Activated CD8-positive, alpha-beta memory T cell treated with anti-CD3 and anti-CD28 coated beads, Interleukin-2, amount 10 ng/mL, durations not matched to agents 7 days and 5 days (primary cell): ENCODE data around the gene ADCY1. TPM values are rescaled to one million over a fixed set of nuclear protein-coding genes. Genes with fewer than 3 reads are reported as not detected.
A peak's percentile ranks its signal among the peaks of the same experiment; 100 is the strongest.
"Not testable (repeated sequence)": the region's sequence is repeated elsewhere in the genome, so short reads cannot be mapped to it uniquely, and the experiment has no call there.

Experiments
- ATAC-seq: fragments of 150-1000 bp; cut with Tn5 transposase; one replicate; pipeline ENCODE4 v1.10.0; 2021; ENCODE audit warnings: moderate library complexity
- CTCF ChIA-PET: fragments of 350-600 bp; sonication (Branson Sonifier 250); formaldehyde crosslinking; loops from one replicate; lab custom pipeline; 2021; ENCODE audit warnings: antibody characterized with exemption; lab: Charles Lee
- DNase-seq: peaks from one replicate; pipeline ENCODE4 v3.0.0-alpha.2; 2020
- H3K27ac Mint-ChIP-seq: one replicate; pipeline ENCODE4 v1.8.0; 2021; ENCODE audit warnings: mild to moderate bottlenecking, mixed read lengths
- H3K27me3 Mint-ChIP-seq: one replicate; pipeline ENCODE4 v1.8.0; 2021; ENCODE audit warnings: mixed read lengths
- H3K36me3 Mint-ChIP-seq: one replicate; pipeline ENCODE4 v1.8.0; 2021; ENCODE audit warnings: mild to moderate bottlenecking, mixed read lengths
- H3K4me1 Mint-ChIP-seq: one replicate; pipeline ENCODE4 v1.8.0; 2021; ENCODE audit warnings: mixed read lengths
- H3K4me3 Mint-ChIP-seq: one replicate; pipeline ENCODE4 v1.8.0; 2021; ENCODE audit warnings: mild to moderate bottlenecking, moderate library complexity, mixed read lengths
- H3K9me3 Mint-ChIP-seq: one replicate; pipeline ENCODE4 v1.8.0; 2022; ENCODE audit warnings: low read depth, mixed read lengths
- total RNA-seq, 2 experiments: library from RNA; stranded (reverse); gene quantifications; one replicate each; pipeline ENCODE4 v1.2.3, GENCODE V29; 2021

ADCY1 gene
- total RNA-seq, 2 experiments from 2014 or later, result 1.3 to 6.7 TPM

DNA sequence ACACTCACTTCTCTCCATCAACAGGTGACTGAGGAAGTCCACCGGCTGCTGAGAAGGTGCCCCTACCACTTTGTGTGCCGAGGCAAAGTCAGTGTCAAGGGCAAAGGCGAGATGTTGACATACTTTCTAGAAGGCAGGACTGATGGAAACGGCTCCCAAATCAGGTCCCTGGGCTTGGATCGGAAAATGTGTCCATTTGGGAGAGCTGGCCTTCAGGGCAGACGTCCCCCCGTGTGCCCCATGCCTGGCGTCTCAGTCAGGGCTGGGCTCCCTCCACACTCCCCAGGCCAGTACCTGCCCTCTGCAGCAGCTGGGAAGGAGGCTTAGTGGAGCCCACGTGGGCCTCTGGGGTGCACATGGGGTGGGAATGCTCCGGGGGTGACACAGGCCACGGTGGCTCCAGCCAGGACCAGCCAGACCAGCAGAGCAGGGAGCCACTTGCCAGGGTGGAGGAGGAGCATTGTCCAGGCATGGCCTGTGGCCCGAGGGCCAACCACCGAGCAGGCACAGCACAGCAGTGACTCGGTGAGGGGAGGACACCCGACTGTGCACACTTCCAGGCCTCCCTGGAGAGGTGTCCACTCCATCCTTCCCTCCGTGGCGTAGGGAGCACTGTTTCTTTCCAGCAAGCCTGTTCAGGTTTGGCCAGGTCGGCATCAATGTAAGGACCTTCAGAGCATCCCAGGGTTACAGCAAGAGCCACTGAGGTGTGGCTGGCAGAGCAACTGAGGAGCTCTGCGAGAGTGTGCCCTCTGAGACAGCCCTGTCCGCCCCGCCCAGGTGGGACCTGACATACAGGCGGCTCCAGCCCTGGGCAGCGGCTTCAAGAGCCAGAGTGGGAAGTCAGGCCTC lies 139.7 kb downstream of the ADCY1 start:
- no peak overlapping the region for H3K27ac Mint-ChIP-seq
- H3K4me3 Mint-ChIP-seq, result no peak overlapping the region
- no peak for ATAC-seq
- no peaks in the 10 kb centered on the region for H3K27me3 Mint-ChIP-seq
- H3K4me1 Mint-ChIP-seq, result peaks cover 2% of the 10 kb centered on the region
- DNase-seq, result no peak
- CTCF ChIA-PET, result no interaction called here
- no peaks in the 10 kb centered on the region for H3K36me3 Mint-ChIP-seq
- no peaks in the 10 kb centered on the region for H3K9me3 Mint-ChIP-seq

DNA sequence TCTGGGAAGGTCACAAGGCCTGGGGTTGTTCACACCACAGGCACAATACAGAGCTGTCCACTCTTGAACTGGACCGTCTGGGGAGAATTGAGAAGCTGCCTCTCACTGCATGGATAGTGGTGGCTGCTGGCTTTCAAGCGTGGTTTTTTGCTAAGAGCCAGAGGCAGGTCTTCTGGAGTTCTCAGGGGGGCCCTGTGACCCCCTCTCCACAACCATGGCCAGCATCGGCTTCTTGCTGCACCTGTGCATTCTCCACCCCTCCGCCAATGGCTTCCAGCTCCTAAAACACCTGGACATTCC lies 140.3 kb downstream of the ADCY1 start:
- no peaks in the 10 kb centered on the region for H3K36me3 Mint-ChIP-seq
- H3K27ac Mint-ChIP-seq, result no peak overlapping the region
- no peak overlapping the region for H3K4me3 Mint-ChIP-seq
- DNase-seq (no peak), ATAC-seq (no peak)
- H3K27me3 Mint-ChIP-seq, result no peaks in the 10 kb centered on the region
- H3K4me1 Mint-ChIP-seq, result peaks cover 3% of the 10 kb centered on the region
- H3K9me3 Mint-ChIP-seq, result no peaks in the 10 kb centered on the region
- CTCF ChIA-PET, result no interaction called here

DNA sequence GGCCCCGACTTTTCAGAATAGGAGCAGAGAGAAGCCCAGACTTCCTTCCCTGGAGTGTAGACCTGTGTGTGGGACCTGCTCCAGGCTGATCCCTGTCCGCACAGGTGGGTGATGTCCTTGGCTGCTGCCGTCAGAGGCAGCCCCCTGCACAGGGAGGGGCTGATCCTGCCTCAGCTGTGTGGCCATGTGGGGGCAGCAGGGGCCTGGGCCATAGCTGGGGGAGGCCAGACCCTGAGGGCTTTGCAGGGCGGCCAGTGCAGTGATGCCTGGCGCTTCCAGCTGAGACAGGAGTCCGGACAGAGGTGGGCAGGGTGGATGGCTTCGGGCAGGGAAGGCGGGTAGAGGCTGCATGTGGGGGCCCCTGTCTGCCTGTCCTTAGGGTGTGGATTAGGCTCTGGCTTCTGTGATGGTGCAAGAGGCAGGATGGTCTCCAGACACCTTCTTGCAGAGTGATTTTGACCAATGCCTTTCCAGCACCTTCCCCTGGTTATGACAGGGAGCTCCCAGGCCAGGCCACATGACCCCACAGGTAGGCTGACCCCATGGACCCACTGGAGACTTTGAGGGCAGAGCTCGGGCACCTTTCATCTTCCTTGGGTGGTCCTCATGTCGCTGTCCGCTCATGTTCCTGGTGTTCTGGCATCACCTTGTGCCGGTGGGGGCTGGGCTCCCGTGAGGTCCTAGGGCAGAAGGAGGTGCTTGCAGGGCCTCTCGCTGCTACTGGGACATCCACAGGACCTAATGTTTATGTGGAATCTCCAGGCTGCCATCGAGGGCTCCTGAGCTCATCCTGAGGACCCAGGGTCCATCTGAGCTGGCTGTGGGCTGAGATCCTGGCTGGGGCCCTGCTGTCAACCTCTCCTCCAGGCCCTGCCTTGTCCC lies 141.5 kb downstream of the ADCY1 start:
- no peak overlapping the region for H3K27ac Mint-ChIP-seq
- CTCF ChIA-PET, result no interaction called here

DNA sequence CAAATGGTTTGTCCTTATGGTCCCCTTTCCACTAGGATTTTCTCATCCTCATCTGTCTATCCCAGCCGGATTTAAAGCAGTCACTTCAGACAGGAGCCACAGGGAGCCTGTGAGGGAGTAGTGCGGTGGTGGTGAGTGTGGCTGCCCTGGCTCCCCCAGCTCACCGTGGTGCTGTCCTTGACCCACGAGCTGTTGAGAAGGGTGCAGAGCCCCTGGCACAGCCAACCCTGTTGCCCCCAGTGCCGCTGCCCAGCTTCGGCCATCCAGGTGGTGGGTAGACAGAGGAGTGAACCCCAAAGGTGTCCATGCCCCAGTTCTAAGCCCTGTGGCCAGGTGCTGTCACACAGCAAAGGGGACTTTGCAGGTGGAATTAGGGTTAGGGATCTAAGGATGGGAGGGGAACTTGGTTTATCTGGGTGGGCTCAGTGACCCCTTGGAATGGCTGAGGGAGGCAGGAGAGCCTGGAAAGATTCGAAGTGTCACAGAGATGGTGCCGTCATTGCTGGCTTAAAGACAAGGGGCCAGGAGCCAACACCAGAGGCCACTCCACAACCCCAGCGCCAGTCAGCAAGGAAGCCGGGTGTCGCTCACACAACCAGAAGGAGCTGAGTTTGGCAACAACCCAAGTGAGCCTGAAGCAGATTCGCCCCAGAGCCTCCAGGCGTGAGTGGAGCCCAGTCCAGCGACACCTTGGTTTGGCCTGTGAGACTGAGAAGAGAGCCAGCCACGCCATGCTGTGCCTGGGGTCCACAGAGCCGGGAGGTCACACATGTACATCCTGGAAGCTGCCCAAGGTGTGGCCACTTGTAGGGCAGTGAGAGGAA lies 142.4 kb downstream of the ADCY1 start:
- Mint-ChIP-seq H3K9me3 (no peaks in the 10 kb centered on the region), H3K27ac (no peak overlapping the region), H3K4me1 (peaks cover 3% of the 10 kb centered on the region), H3K27me3 (no peaks in the 10 kb centered on the region), H3K4me3 (no peak overlapping the region), H3K36me3 (no peaks in the 10 kb centered on the region)
- CTCF ChIA-PET, result no interaction called here
- ATAC-seq (no peak), DNase-seq (no peak)

More for the DNA sequence above, 141.5 kb downstream of the ADCY1 start:
- no peak for DNase-seq
- H3K4me3 Mint-ChIP-seq, result no peak overlapping the region
- no peaks in the 10 kb centered on the region for H3K9me3 Mint-ChIP-seq
- peaks cover 3% of the 10 kb centered on the region for H3K4me1 Mint-ChIP-seq
- H3K27me3 Mint-ChIP-seq, result no peaks in the 10 kb centered on the region
- no peak for ATAC-seq
- no peaks in the 10 kb centered on the region for H3K36me3 Mint-ChIP-seq

DNA sequence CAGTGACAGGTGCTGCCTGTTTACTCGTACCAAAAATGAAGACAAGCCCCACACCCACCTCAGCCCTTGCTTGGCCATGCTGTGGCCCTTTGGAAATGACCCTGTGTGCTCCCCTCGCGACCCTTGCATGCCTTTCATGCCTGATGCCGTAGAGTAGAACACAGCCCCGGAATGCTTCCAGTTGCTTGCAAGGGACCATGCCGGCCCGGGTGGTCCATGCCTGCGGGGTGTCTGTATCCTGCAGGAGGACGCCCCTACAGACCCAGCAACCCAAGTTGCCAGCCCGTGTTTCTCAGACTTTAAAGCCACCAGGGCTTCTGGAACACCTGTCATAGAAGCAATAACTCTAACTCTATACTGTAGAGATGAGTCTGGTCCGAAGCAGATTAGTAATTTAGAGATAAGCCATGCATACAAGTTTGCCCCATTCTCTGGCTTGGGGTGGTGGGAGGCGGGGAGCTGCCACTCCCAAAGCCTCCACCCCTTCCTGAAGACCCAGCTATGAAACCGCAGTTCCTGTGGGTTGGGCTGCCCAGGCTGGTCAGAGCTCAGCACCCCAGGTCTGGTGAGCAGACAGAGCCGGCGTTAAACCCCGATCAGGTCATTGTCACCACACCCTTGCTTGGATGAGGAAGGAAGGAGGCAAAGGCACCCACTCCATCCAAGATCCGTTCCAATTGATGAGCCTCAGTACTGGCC lies 143.5 kb downstream of the ADCY1 start:
- DNase-seq, result no peak
- Mint-ChIP-seq H3K4me1 (peaks cover 3% of the 10 kb centered on the region), H3K36me3 (no peaks in the 10 kb centered on the region), H3K27ac (no peak overlapping the region), H3K9me3 (no peaks in the 10 kb centered on the region), H3K27me3 (no peaks in the 10 kb centered on the region), H3K4me3 (no peak overlapping the region)
- no peak for ATAC-seq
- CTCF ChIA-PET, result no interaction called here

DNA sequence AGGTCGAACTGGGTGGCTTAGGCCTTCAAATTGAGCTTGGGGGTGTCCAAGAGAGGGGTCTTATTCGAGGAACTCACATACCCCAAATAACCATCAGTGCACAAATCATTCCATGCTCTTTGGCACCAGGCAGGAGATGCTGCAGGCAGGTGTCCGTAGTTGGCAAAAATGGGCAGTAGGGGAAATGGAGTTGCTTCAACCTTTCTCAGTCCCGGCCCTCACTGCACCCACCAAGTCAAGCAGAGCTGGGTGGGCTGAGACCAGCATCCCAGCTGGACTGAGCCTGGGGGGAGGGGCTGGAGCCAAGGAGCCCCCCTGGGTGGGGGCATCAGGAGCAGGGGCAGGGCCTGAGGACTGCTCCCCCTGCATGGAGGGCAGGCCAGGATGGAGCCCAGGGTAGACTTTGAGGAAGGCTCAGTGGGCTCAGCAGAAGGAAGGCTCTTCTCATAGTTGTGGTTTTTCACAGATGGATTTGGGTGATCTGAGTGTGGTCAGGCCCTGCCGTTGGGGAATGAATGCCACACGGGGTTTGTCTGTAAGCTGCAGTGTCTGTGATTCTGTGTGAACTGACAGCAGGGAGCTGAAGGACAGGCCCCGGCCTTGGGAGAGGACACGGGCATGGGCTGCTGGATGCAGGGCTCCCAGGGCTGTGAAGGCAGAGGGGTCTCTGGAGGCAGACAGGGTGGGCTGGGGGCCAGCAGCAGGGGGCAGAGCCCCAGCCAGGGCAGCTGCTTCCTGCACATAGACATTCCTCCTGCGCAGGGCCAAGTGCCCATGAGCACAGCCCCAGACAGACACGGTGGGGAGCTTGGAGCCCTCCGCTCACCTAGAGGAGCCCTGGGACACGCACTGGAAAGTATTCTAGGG lies 144.5 kb downstream of the ADCY1 start:
- Mint-ChIP-seq H3K4me1 (peaks cover 3% of the 10 kb centered on the region), H3K4me3 (no peak overlapping the region), H3K27ac (no peak overlapping the region), H3K27me3 (no peaks in the 10 kb centered on the region), H3K36me3 (no peaks in the 10 kb centered on the region), H3K9me3 (no peaks in the 10 kb centered on the region)
- ATAC-seq, result peak; percentile 18
- DNase-seq, result no peak
- CTCF ChIA-PET, result no interaction called here

- H3K36me3 Mint-ChIP-seq, result peaks cover 18% of the 10 kb centered on the region
- no peak overlapping the region for H3K27ac Mint-ChIP-seq
- H3K27me3 Mint-ChIP-seq, result no peaks in the 10 kb centered on the region
- H3K9me3 Mint-ChIP-seq, result no peaks in the 10 kb centered on the region
- CTCF ChIA-PET, result no interaction called here
- ATAC-seq, result no peak
- no peak for DNase-seq
- peaks cover 3% of the 10 kb centered on the region for H3K4me1 Mint-ChIP-seq
- no peak overlapping the region for H3K4me3 Mint-ChIP-seq
These were observed 146.8 kb downstream of the ADCY1 start for GRCh38 chr7:45720989-45721388.

- DNase-seq, result no peak
- no peak for ATAC-seq
- Mint-ChIP-seq H3K27ac (no peak overlapping the region), H3K27me3 (no peaks in the 10 kb centered on the region), H3K4me3 (no peak overlapping the region), H3K4me1 (peaks cover 3% of the 10 kb centered on the region), H3K9me3 (no peaks in the 10 kb centered on the region), H3K36me3 (peaks cover 25% of the 10 kb centered on the region)
- CTCF ChIA-PET, result no interaction called here
These were observed 147.8 kb downstream of the ADCY1 start for GRCh38 chr7:45721686-45722598.

- H3K4me1 Mint-ChIP-seq, H3K4me3 Mint-ChIP-seq, DNase-seq, ATAC-seq, CTCF ChIA-PET, H3K27me3 Mint-ChIP-seq, H3K9me3 Mint-ChIP-seq: not testable (repeated sequence)
- Mint-ChIP-seq H3K36me3 (peaks cover 36% of the 10 kb centered on the region), H3K27ac (peak overlapping the region; percentile 61)
These were observed 151.1 kb downstream of the ADCY1 start for GRCh38 chr7:45725231-45725630.

DNA sequence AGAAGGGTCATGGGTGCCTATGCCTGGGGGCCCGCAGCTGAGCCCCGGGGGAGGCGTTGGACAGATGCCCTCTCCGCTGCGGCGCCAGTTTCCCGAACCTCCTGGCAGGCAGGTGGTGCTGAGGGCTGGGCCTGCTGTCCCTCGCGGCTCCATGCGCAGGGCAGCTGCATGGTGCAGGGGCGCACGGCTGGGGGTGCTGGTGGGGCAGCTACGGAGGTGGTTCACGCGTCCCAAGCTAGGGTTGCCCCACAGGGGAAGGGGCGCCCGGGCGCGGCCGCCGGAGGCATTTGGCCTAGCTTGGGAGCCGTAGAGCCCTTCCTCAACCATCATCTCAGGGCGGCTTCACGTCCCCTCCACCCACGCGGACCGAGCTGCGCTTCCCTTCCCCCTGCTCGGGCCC lies 152.7 kb downstream of the ADCY1 start:
- no peak overlapping the region for H3K4me3 Mint-ChIP-seq
- no peaks in the 10 kb centered on the region for H3K4me1 Mint-ChIP-seq
- CTCF ChIA-PET, result no interaction called here
- no peak overlapping the region for H3K27ac Mint-ChIP-seq
- H3K36me3 Mint-ChIP-seq, result peaks cover 38% of the 10 kb centered on the region
- no peaks in the 10 kb centered on the region for H3K27me3 Mint-ChIP-seq
- ATAC-seq, result no peak
- no peak for DNase-seq
- no peaks in the 10 kb centered on the region for H3K9me3 Mint-ChIP-seq

DNA sequence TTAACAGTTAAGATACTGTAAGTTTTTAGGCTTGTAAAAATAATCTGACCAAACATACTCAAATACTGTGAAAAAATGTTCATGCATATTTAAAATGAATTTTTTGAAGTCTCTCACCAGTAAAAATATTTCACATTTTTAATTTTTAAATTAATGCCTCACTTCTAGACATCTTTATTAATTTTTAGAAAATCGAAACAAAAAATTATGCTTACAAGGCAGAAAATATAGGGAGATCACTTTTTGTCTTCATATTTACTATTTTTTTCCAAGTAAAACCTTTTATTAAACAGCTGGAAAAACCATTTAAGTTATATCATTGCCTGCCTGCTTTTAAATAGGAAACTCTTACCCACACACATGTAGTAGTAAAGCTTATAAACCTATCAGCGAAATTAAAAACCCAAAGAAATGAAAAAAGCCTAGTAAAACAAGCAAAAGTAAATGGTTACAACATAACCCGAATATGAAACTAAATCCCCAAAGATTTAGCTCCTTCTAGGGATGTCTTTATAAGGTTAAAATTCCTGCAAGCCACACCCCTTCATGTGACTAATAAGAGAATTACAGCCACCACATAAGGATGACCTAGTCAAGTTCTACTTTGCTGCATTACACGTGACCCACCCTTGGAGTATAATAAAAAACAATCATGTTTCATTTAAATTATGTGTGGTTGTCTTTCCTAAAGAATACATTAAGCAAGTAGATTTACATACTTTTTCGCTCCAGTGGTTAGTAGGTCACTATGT lies 157.7 kb downstream of the ADCY1 start:
- H3K4me3 Mint-ChIP-seq, H3K27ac Mint-ChIP-seq, DNase-seq, H3K27me3 Mint-ChIP-seq, H3K4me1 Mint-ChIP-seq, ATAC-seq, CTCF ChIA-PET, H3K9me3 Mint-ChIP-seq: not testable (repeated sequence)
- H3K36me3 Mint-ChIP-seq, result peaks cover 24% of the 10 kb centered on the region
